HG02885 (cell line): ENCODE measurements around the gene RPS6KA5.
"Not testable (repeated sequence)": the region's sequence is repeated elsewhere in the genome, so short reads cannot be mapped to it uniquely, and the experiment has no call there.

Experiments
- ATAC-seq: cut with Tn5 transposase; IDR thresholded peaks from one replicate; pipeline ENCODE4 v1.9.1; 2021; ENCODE audit warnings: mild to moderate bottlenecking; ENCODE audit not compliant: unreplicated experiment, poor library complexity

Gene RPS6KA5

GRCh38 chr14:90991690-90992443, 68.6 kb downstream of the RPS6KA5 start:
- ATAC-seq = no peak

GRCh38 chr14:90990141-90990540, 70.3 kb downstream of the RPS6KA5 start:
- ATAC-seq = no peak

GRCh38 chr14:90987140-90987539, 73.3 kb downstream of the RPS6KA5 start:
- ATAC-seq = no peak

GRCh38 chr14:90986510-90986909, 73.9 kb downstream of the RPS6KA5 start:
- ATAC-seq = no peak

DNA sequence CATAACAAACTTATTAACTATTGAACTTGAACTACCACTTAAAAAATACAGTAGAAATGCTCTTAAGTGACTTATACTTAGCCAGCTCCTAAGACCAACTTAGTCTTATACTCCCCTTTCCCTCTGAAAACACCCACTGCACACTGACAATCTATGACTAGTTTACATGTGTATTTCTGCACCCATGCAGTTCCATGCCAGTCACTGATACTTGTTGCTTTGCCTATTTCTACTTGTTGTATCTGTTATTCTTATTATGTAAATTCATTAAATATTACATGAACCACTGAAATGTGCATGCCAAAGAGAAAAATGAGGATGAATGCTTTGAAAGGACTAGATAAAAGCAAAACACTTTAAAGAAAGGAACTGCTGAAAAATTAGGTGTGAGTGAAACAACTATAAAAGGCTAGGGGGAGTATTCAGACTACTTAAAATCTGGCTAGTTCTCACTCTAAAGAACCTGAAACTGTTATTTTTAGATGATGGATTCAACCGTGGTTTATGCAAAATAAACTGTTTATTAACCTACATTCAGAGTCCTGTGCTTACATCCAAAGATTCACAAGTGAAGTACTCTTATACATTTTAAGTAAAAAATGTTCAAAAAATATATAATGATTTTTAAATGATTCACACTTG, 74.7 kb downstream of the RPS6KA5 start:
- ATAC-seq = peak; percentile 76

GRCh38 chr14:90983560-90983959, 76.9 kb downstream of the RPS6KA5 start:
- ATAC-seq = no peak

DNA sequence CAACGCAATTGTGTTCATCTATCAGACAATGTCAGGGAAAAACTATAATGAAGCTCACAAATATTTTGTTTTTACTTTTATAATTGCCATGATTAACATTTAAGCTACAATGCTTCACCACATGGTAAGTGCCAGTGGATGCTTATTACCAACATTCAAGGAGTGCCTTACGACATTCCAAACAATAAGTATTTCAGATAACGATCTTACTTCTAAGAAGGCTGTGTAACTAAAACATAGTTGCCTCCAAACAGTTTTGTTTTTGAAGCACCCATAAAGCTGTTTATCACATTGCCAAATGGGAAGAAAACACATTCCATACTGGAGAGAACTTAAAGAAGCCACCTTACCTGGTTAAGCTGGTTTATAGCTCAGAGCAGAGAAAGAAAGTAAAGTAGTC, 78.8 kb downstream of the RPS6KA5 start:
- ATAC-seq = no peak

- not testable (repeated sequence) for ATAC-seq
Measured at GRCh38 chr14:90980636-90981035, 79.8 kb downstream of the RPS6KA5 start.

DNA sequence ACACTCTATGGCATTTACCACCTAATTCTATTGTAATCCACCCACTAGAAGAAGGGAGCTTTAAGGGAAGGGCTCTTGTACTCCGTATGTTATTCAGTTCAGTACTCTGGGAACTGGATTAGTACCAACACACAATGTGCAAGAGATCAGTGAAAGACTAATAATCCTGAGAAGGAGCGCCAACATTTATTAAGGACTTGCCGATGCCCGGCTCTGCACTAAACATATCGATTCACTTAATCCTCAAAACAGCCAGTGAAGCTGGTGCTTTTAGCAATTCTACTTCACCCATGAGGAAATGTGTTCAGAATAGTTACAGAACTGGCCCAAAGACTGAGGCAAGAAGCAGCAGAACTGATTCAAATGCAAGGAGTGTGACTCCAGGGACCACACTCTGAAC, 80.9 kb downstream of the RPS6KA5 start:
- ATAC-seq = no peak

DNA sequence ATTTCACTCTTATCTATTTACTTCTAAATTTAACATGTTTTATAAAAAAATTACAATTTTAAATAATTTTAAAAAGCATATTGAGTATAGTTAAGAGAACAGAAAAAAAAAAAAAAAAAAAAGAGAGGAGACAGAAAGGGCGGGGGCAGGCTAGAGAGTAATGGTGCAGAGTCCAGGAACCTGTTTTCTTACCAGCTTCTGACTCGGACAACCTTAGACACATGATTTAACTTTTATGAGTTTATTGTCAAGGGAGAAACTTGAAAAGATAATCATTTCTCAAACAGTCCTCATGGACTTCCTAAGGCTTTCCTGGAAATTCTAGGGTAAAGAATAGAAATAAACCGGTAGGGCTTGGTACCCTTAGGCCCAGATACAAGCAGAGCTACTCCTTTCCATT, 84.3 kb downstream of the RPS6KA5 start:
- ATAC-seq = no peak

- no peak for ATAC-seq
Measured at GRCh38 chr14:90971687-90972086, 88.8 kb downstream of the RPS6KA5 start.

DNA sequence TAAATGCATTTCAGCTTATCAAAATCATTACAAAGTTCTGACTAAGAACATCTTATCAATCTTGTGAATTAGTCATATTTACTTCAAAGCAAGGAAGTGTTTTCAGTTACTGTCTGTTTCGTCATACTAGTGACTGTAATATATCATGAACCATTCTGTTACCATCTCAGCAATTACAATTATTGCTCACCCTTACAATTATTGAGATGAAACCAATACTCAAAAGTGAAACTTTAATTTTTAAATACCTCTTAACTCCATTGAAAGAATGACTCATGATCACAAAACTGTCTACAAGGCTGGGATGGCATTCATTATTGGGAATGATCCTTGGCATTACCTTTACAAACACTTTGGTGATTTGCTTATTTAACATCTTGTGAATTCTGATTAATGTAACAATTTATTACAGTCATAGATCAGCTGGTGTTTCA, 90.3 kb downstream of the RPS6KA5 start:
- no peak for ATAC-seq

- no peak for ATAC-seq
Measured at GRCh38 chr14:90969531-90970166, 90.8 kb downstream of the RPS6KA5 start.

- no peak for ATAC-seq
Measured at GRCh38 chr14:90968025-90968424, 92.4 kb downstream of the RPS6KA5 start.

- no peak for ATAC-seq
Measured at GRCh38 chr14:90966493-90966892, 93.9 kb downstream of the RPS6KA5 start.

- ATAC-seq = no peak
Measured at GRCh38 chr14:90965765-90966164, 94.7 kb downstream of the RPS6KA5 start.

DNA sequence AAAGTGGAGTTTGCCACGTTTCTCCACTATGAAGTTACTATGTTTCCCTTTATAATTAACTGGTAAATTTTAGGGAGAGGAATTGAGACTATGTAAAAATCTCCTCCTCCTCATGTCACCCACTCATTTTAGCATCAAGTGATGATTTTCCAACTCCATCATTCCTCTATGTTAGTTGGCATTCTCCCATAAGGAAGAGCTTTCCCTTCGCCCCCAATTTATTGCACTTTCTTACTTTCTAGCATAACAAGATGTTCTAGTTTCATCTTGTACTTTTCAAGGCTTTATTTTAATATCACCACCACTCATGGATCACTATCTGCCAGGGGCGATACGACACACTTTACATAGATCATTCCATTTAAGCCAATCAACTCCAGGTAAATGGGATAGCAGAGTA, 97.1 kb downstream of the RPS6KA5 start:
- ATAC-seq = no peak

GRCh38 chr14:90962505-90963109, 97.8 kb downstream of the RPS6KA5 start:
- no peak for ATAC-seq

- no peak for ATAC-seq
Measured at GRCh38 chr14:90960818-90961217, 99.6 kb downstream of the RPS6KA5 start.

- no peak for ATAC-seq
Measured at GRCh38 chr14:90959344-90959743, 101.1 kb downstream of the RPS6KA5 start.

GRCh38 chr14:90956273-90956672, 104.2 kb downstream of the RPS6KA5 start:
- no peak for ATAC-seq
